B cell (primary cell): ENCODE data around the gene MPP2. TPM values are rescaled to one million over a fixed set of nuclear protein-coding genes. Genes with fewer than 3 reads are reported as not detected.

Experiments
- ATAC-seq: fragments of 200-7000 bp; cut with Tn5 transposase; one replicate; pipeline ENCODE4 v1.10.0; 2021; ENCODE audit warnings: low read depth, mild to moderate bottlenecking, moderate number of reproducible peaks, moderate library complexity
- CTCF ChIA-PET: fragments of 350-600 bp; sonication (Branson Sonifier 250); formaldehyde crosslinking; loops from one replicate; lab custom pipeline; 2021; ENCODE audit warnings: antibody characterized with exemption, inconsistent platforms; lab: Charles Lee
- POLR2A ChIA-PET: fragments of 350-600 bp; sonication (Branson Sonifier 250); formaldehyde crosslinking; loops from one replicate; lab custom pipeline; 2021; ENCODE audit warnings: antibody characterized with exemption; lab: Charles Lee
- DNase-seq: peaks from one replicate; pipeline ENCODE4 v3.0.0; 2013
- H2AFZ ChIP-seq: 2 replicates; pipeline ENCODE4 v1.6.1; 2012; ENCODE audit warnings: mild to moderate bottlenecking, low read depth, low read length; ENCODE audit not compliant: insufficient read depth, poor library complexity, severe bottlenecking
- H3K27ac ChIP-seq, 2 donors: 1 replicate in 1 of 2; 2 replicates in 1 of 2; pipeline ENCODE4 v1.5.1; 2012 to 2013; ENCODE audit warnings: low read length in 2 of 2, mild to moderate bottlenecking in 2 of 2, moderate library complexity in 1 of 2
- H3K27me3 ChIP-seq, 4 experiments: fragments of 200-600 bp in 1 of 4; sonication (generic) in 1 of 4; replicated peaks in 1 of 4; 1 replicate in 2 of 4; 2 replicates in 2 of 4; pipeline versions ENCODE4 v1.6.1 to v1.7.0; 2013 to 2016; ENCODE audit warnings: low read length in 3 of 4, mild to moderate bottlenecking in 2 of 4, mixed read lengths in 1 of 4, moderate library complexity in 1 of 4; ENCODE audit not compliant: insufficient read depth in 4 of 4, control insufficient read depth in 3 of 4; ENCODE audit errors: control extremely low read depth in 1 of 4
- H3K36me3 ChIP-seq, 2 experiments: replicated peaks in 1 of 2; 1 replicate in 1 of 2; 2 replicates in 1 of 2; pipeline versions ENCODE4 v1.6.1 to v1.7.1; 2013; ENCODE audit warnings: low read length in 1 of 2; ENCODE audit not compliant: insufficient read depth in 2 of 2, control insufficient read depth in 1 of 2; ENCODE audit errors: control extremely low read depth in 1 of 2, extremely low read depth in 1 of 2
- H3K4me1 ChIP-seq, 2 donors: fragments of 200-600 bp in 1 of 2; sonication (generic) in 1 of 2; 1 replicate in 1 of 2; 2 replicates in 1 of 2; pipeline versions ENCODE4 v1.5.1 to v1.6.1; 2013 to 2017; ENCODE audit warnings: low read length in 2 of 2; ENCODE audit not compliant: control insufficient read depth in 2 of 2, insufficient read depth in 2 of 2
- H3K4me2 ChIP-seq: replicated peaks from 2 replicates; pipeline ENCODE3; 2012; ENCODE audit warnings: mild to moderate bottlenecking, low read depth, low read length; ENCODE audit not compliant: poor library complexity, severe bottlenecking
- H3K4me3 ChIP-seq, 5 experiments: fragments of 200-600 bp in 1 of 5; sonication (generic) in 1 of 5; 1 replicate in 3 of 5; 2 replicates in 2 of 5; pipeline versions ENCODE4 v1.5.1 to v1.7.0; 2011 to 2016; ENCODE audit warnings: low read length in 4 of 5, mild to moderate bottlenecking in 4 of 5, low read depth in 2 of 5, control low read depth in 1 of 5, moderate library complexity in 1 of 5; ENCODE audit not compliant: insufficient read depth in 1 of 5; ENCODE audit errors: control extremely low read depth in 1 of 5, extremely low read depth in 1 of 5
- H3K79me2 ChIP-seq: fragments of 200-600 bp; sonication (generic); one replicate; pipeline ENCODE4 v1.6.0; 2016; ENCODE audit warnings: low read length; ENCODE audit not compliant: control insufficient read depth, insufficient read depth
- H3K9ac ChIP-seq: fragments of 200-600 bp; sonication (generic); 2 replicates; pipeline ENCODE4 v1.6.1; 2017; ENCODE audit warnings: mild to moderate bottlenecking, low read length, moderate library complexity
- H3K9me3 ChIP-seq, 3 donors: one replicate each; pipeline versions ENCODE4 v1.6.1 to v1.7.1; 2013; ENCODE audit warnings: low read length in 2 of 3; ENCODE audit not compliant: control insufficient read depth in 2 of 3, insufficient read depth in 1 of 3; ENCODE audit errors: control extremely low read depth in 1 of 3
- H4K20me1 ChIP-seq: 2 replicates; pipeline ENCODE4 v1.6.0; 2012; ENCODE audit warnings: mild to moderate bottlenecking, low read length; ENCODE audit not compliant: insufficient read depth, control insufficient read depth, poor library complexity, severe bottlenecking
- H3K27ac Mint-ChIP-seq: one replicate; pipeline ENCODE4 v1.8.0; 2021; ENCODE audit warnings: mixed read lengths
- H3K27me3 Mint-ChIP-seq: one replicate; pipeline ENCODE4 v1.8.0; 2021; ENCODE audit warnings: mixed read lengths
- H3K4me1 Mint-ChIP-seq: one replicate; pipeline ENCODE4 v1.8.0; 2021; ENCODE audit warnings: mixed read lengths
- H3K4me3 Mint-ChIP-seq: one replicate; pipeline ENCODE4 v1.8.0; 2021; ENCODE audit warnings: mixed read lengths
- H3K9me3 Mint-ChIP-seq: one replicate; pipeline ENCODE4 v1.8.0; 2022; ENCODE audit warnings: mixed read lengths; ENCODE audit not compliant: insufficient read depth
- CTCF ChIP-seq: fragments of 200-600 bp; IDR thresholded peaks from one replicate; pipeline ENCODE4 v1.8.0; 2022; ENCODE audit warnings: antibody characterized with exemption, mild to moderate bottlenecking
- EZH2 ChIP-seq: IDR thresholded peaks from 2 replicates; pipeline ENCODE4 v1.6.1; 2012; ENCODE audit warnings: borderline replicate concordance, low read depth, mild to moderate bottlenecking, moderate library complexity, low read length; ENCODE audit not compliant: insufficient read depth, poor library complexity, severe bottlenecking
- WGBS: methylation state at CpG from one replicate; pipeline ENCODE4 v1.1.5; 2013; ENCODE audit warnings: missing lambda C conversion rate; ENCODE audit not compliant: insufficient coverage; 5-methylcytosine and 5-hydroxymethylcytosine counted together
- intact Hi-C: fragments of 100-400 bp; cut with micrococcal nuclease; formaldehyde crosslinking; loops from one replicate; pipeline ENCODE4 v1.10.0; 2022
- polyA plus RNA-seq: library from polyadenylated mRNA; depleted of rRNA; stranded (reverse); fragments of >200 nt; gene quantifications from 2 replicates; pipeline ENCODE4 v1.2.3, GENCODE V29; 2012
- total RNA-seq, 2 donors: library from RNA; stranded (reverse); fragments of 120-200 nt in 1 of 2; gene quantifications; 1 replicate in 1 of 2; 2 replicates in 1 of 2; pipeline versions ENCODE4 v1.2.3 to v1.2.4, GENCODE V29; 2013 to 2022

MPP2 gene
- total and polyA plus RNA-seq, 2 donors (not counting 1 experiment from before 2014, with no cell fraction given), result 0.15 TPM; not detected in 1

- no peak for ATAC-seq
- peaks cover 0 to 22% (median 3%) of the 10 kb centered on the region in 4 experiments for H3K27me3 ChIP-seq
- Mint-ChIP-seq H3K27me3 (peaks cover 31% of the 10 kb centered on the region), H3K4me3 (no peak overlapping the region), H3K4me1 (no peaks in the 10 kb centered on the region), H3K27ac (no peak overlapping the region), H3K9me3 (no peaks in the 10 kb centered on the region)
- no peak overlapping the region for H2AFZ ChIP-seq
- H3K9ac ChIP-seq, result no peak overlapping the region
- H3K4me3 ChIP-seq, result no peak overlapping the region
- ChIA-PET CTCF (interaction anchor here (0.9 to 3.2 kb wide), 15 partner anchors 9 to 166 kb away, joined by 3 to 11 read pairs (median 5); partner anchors contain the start of gene PPY), POLR2A (no interaction called here)
- TF ChIP-seq EZH2, result no peak
- no peak for TF ChIP-seq CTCF
- H3K79me2 ChIP-seq, result no peaks in the 10 kb centered on the region
- H3K36me3 ChIP-seq, result no peaks in the 10 kb centered on the region
- peaks cover 0 to 3% of the 10 kb centered on the region in 2 donors for H3K4me1 ChIP-seq
- intact Hi-C loops, result no loop called here
- no peak overlapping the region for H3K27ac ChIP-seq
- H3K4me2 ChIP-seq, result no peak overlapping the region
- no peak for DNase-seq
- WGBS, result 96% methylated on average over 9 of the region's 10 CpGs
- H3K9me3 ChIP-seq, result peaks cover 0 to 5% (median 0%) of the 10 kb centered on the region in 3 donors
- no peaks in the 10 kb centered on the region for H4K20me1 ChIP-seq
These were observed 29.7 kb downstream of the MPP2 start for GRCh38 chr17:43877451-43878155.

GRCh38 chr17:43877031-43877430, 30.3 kb downstream of the MPP2 start:
- Histone ChIP-seq H3K36me3 (no peaks in the 10 kb centered on the region), H3K27ac (no peak overlapping the region), H3K9ac (no peak overlapping the region), H3K4me1 (peaks cover 0 to 3% of the 10 kb centered on the region in 2 donors), H3K4me2 (no peak overlapping the region), H2AFZ (no peak overlapping the region), H3K9me3 (peaks cover 0 to 5% (median 0%) of the 10 kb centered on the region in 3 donors), H3K4me3 (no peak overlapping the region), H3K27me3 (peaks cover 0 to 26% (median 3%) of the 10 kb centered on the region in 4 experiments), H4K20me1 (no peaks in the 10 kb centered on the region), H3K79me2 (no peaks in the 10 kb centered on the region)
- 95% methylated on average over 7 of the region's 7 CpGs for WGBS
- intact Hi-C loops, result no loop called here
- TF ChIP-seq CTCF (no peak), EZH2 (no peak)
- DNase-seq (no peak), ATAC-seq (no peak)
- H3K4me1 Mint-ChIP-seq, result no peaks in the 10 kb centered on the region
- no peak overlapping the region for H3K27ac Mint-ChIP-seq
- no peak overlapping the region for H3K4me3 Mint-ChIP-seq
- POLR2A ChIA-PET, result no interaction called here
- no peaks in the 10 kb centered on the region for H3K9me3 Mint-ChIP-seq
- peaks cover 36% of the 10 kb centered on the region for H3K27me3 Mint-ChIP-seq
- CTCF ChIA-PET, result interaction anchor here (1.2 to 3.2 kb wide), 4 partner anchors 9 to 166 kb away, joined by 3 to 11 read pairs (median 10); no protein-coding TSS in a partner anchor
